HG02938 (cell line): ENCODE data around the gene TBKBP1.
"Not testable (repeated sequence)": the region's sequence is repeated elsewhere in the genome, so short reads cannot be mapped to it uniquely, and the experiment has no call there.

Experiments used
- ATAC-seq: cut with Tn5 transposase; IDR thresholded peaks from one replicate; pipeline ENCODE4 v1.9.1; 2021; ENCODE audit warnings: mild to moderate bottlenecking, moderate library complexity; ENCODE audit not compliant: unreplicated experiment

TBKBP1 gene

DNA sequence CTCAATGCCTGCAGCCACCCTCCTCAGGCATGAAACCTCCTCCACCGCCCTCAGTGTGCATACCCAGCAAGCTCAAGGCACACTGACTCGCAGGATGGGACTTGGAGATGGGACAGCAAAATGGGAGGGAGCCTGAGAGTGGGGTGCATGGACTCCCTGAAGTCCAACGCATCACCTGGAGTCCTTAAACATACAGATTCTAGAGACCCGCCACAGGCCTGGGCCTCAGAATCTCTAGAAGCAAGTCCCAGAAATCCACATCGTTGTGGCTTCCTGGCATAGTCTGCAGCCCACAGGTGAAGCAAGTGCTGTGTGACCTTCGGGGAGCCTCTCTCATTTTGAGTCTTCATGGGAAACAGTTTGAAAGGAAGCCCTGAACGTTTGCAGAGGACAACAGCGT, 35.5 kb downstream of the TBKBP1 start:
- no peak for ATAC-seq

DNA sequence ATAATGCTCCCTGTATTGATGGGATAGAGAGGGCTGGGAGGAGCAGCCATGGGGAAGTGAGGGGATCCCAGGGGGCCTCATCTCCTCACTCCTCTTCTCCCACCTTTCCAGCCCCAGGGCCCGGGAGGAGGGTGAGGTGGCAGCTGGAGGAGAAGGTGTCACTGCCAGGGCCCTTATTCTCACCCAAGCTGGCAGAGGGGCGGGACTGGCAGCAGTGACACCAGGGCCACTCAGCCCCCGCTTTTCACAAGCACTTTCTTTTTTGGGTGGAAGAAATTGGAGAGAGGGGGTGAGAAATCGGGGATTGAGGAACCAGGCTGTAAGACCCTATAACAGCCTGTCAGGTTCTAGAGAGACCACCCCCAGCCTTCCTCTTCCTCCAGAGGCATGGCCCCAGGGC, 36.7 kb downstream of the TBKBP1 start:
- ATAC-seq, result no peak

DNA sequence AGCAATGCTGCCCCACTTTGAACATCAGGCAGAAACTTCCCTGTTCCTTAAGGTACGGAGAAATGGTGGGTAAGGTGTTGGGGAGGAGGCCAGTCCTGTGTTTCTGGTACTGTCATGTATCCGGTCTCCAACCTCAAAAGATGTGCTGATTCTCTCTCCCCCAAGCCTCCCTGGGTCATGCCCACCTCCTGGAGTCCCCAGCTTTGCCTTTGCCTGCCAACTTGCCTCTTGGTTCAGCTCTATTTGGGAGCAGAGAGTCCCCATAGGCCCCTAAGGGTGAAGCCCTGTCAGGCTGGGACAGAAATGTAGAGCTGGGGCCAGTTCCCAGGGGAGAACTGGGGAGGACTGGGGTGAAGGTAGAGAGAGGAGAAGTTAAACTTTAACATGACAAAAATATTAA, 37.4 kb downstream of the TBKBP1 start:
- no peak for ATAC-seq

DNA sequence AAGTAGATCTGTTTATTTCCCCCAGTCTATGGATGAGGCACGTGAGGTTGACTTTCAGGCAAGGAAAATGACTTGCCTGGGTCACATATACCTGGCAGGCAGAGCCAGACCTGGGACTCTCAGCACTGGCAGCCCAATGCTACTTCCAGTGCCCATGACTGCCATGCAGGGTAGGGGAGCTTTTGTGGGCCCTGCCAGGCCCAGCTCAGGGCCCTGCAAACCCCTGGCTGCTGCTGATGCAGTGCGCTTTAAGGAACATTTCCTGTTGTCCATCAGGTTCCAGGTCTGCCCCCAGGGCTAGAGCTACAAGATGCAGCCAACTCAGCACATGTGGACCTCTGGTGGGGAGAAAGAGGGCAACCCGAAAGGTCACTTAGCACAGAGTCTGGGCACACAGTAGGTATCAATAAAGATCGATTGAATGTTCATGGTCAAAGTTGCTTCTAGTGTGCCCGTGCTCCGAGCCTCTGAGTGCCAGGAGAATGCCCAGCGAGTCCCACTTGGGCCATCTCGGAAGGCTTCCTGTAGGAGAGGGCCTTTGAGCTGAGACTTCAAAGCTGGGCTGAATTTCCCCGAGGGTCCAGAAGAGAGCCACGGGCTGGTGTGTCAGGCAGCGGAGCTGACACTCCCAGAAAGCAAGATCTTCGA, 38.6 kb downstream of the TBKBP1 start:
- ATAC-seq, result no peak

DNA sequence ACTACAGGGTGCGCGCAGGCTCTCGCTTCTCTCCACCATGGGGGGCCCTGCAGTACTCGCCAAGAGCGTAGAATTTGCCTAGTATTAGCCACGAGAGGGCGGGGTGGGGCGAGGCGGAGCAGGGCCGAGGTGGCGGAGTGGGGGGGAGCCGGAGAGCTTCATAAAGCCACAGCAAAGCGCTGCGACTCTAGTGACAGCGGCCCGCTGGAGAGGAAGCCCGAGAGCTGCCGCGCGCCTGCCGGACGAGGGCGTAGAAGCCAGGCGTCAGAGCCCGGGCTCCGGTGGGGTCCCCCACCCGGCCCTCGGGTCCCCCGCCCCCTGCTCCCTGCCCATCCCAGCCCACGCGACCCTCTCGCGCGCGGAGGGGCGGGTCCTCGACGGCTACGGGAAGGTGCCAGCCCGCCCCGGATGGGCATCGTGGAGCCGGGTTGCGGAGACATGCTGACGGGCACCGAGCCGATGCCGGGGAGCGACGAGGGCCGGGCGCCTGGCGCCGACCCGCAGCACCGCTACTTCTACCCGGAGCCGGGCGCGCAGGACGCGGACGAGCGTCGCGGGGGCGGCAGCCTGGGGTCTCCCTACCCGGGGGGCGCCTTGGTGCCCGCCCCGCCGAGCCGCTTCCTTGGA, 39.2 kb downstream of the TBKBP1 start, which contains the start of gene TBX21:
Gene TBX21, plus strand, starts transcription at position 190 of the 627 bp plus-strand sequence. Its CDS starts 219 bp downstream, at position 409.
- ATAC-seq, result peak; percentile 53

DNA sequence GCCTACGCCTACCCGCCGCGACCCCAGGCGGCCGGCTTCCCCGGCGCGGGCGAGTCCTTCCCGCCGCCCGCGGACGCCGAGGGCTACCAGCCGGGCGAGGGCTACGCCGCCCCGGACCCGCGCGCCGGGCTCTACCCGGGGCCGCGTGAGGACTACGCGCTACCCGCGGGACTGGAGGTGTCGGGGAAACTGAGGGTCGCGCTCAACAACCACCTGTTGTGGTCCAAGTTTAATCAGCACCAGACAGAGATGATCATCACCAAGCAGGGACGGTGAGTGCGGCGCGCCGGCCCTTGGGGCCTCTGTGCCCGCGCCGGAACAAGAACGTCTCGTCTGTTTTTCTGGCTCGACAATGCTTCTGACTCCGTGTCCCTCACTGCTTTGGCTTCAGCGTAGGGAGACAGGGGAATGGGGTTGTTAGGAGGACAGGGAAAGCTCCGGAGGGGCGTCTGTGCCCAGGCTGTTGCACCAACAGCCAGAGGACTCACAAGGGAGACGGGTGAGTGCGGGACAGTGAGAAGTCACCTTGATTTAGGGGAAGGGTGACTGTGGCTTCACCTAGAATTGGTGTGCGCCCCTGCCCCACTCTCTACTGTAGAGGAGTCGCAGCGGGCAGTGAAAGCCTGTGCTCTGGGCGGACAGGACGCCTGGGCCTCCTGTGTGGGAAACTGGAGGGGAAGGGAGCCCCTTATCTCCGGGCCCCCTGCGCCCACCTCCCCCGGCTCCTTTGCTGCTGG, 39.9 kb downstream of the TBKBP1 start:
- peak; percentile 13 for ATAC-seq

DNA sequence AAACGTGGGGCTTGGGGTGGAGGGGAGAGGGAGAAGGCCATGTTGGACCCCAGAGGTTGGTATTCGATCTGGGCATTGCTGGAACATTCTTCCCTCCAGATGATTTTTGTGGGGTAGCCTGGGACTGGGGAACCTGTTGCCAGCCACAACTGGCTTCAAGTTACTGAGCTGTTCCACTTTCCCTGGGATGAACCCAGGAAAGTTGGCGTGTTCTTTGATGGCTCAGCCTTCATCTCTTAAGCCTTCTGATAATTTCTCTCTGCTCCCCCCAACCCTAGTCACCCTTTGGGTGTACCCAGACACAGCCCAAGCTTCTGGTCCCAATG, 41.1 kb downstream of the TBKBP1 start:
- no peak for ATAC-seq

DNA sequence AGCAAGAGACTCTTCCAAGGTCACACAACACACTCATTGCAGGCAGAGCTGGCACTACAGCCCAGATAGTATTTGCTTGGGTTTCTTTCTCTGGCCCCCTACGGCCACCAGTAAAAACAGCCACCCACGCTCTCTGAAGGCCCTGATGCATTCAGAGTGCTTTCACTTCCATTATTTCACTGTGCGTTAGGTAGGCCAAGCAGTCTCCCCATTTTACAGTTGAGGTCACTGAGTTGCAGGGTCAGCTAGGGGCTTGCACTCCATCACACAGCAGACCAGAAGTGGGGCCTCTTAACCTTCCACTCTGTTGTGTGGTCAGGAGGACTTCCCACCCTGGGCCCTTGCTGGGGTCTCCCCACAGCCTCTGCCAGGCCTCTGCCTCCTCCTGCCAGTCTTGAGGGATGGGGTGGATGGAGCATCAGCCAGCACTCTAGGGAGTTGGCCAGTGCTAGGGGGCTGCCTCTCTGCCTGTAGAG, 41.6 kb downstream of the TBKBP1 start:
- ATAC-seq, result peak; percentile 61

DNA sequence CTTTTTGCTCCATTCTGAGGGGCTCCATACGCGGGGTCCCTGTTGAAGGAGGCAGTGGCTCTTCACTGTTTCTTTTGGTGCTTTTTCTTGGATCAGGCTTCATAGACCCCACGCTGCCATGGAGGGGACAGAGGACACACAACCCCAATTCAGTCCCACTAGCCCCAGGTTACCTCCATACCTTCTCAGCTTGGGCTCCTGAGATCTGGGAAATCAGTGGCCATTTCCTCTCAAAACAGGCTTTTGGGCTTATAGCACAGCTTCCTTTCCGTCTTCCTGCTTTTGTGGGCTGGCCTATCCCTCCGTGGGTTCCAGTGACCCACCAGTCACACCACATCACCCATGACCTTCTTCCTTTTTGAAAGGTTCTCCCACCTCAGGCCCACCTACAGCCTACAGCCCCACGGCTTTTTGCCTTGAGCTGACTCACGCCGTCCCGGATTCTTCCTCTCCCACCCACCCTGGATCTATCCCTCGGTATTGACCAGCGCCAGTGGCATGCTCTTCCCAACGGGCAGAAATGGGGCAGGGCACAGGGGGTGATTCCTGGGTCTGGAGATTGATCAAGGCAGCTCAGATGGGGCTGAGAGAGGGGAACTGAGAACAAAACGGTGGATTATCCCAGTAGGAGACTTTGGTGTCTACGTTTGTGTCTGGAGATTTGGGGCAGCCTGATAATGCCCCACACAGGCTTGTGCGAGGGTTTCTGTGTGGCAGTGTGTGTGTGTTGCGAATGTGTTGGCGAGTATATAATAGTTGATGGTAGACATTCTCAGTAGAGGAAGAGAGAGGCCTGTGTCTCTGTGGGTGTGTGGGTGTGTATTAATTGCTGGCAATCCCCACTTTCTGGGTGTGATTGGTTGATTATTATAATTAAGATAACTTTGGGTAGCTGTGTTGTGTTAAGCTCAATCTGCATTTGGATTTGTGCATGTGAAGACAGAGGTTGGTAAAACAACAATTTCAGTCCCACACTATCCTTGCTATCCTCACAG, 42.8 kb downstream of the TBKBP1 start:
- no peak for ATAC-seq

DNA sequence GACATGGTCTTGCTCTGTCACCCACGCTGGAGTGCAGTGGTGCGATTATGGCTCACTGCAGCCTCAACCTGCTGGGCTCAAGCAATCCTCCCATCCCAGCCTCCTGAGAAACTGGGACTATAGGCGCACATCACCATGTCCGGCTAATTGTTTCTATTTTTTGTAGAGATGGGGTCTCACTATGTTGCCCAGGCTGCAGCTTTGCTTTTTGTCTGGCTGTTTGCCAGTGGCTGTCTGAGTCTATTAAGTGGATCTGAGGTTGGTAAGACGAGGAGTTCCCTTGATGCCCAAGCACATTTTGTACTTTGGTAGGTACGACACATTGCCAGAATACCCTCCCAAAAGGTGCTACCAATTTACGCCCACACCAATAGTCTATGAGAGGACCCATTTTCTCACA, 44.2 kb downstream of the TBKBP1 start:
- no peak for ATAC-seq

DNA sequence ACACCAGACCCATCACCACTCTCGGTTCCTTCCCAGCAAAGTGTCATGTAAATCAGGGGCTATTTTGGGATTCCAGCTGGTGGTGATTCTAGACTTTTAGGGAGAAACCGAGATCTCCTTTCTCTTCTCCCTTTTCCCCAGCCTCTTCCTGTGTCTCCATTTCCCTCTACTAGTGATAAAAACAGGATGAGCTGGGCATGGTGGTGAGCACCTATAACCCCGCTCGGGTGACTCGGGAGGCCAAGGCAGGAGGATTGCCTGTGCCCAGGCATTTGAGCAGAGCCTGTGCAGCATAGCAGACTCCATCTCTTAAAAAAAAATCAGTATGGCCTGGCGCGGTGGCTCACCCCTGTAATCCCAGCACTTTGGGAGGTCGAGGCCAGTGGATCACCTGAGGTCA, 45.2 kb downstream of the TBKBP1 start:
- ATAC-seq, result no peak

DNA sequence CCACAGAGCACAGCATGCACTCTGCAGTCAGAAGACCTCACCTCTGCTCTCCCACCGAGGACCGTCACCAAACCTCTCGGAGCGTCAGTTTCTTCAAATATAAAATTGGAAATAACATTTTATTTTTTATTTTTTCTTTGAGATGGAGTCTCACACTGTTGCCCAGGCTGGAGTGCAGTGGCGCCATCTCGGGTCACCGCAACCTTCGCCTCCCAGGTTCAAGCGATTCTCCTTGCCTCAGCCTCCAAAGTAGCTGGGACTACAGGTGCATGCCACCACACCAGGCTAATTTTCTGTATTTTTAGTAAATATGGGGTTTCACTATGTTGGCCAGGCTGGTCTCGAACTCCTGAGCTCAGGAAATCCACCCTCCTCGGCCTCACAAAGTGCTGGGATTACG, 46.0 kb downstream of the TBKBP1 start:
- ATAC-seq, result not testable (repeated sequence)

DNA sequence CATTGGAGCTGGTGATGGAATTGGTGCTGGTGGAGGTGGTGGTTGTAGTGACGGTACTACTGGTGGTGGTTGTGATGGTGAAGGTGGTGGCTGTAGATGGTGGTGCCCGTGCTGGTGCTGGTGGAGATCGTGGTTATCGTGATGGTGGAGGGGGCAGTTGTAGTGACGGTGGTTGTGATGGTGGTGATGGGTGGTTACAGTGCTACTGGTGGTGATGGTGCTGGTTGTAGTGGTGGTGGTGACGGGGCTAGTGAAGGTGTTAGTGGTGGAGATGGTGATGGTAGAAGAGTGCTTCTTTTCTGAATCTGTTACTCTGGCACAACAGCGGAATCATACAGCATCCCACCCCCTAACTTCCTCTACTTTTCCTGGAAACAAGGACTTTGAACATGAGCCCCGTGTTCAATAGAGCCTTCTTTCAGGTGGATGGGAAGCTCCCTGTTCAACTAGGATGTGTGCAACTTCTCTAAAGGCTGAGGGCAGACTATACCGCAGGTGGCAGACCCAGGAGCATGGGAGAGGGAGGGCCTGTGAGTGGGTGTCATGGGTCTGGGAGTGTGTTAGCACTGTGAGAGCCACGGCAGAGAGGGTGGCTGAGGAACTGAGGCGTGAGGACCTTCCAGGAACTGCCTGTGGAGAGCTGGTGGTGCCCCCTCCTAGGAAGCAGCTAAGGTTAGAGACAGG, 47.3 kb downstream of the TBKBP1 start:
- ATAC-seq, result no peak

DNA sequence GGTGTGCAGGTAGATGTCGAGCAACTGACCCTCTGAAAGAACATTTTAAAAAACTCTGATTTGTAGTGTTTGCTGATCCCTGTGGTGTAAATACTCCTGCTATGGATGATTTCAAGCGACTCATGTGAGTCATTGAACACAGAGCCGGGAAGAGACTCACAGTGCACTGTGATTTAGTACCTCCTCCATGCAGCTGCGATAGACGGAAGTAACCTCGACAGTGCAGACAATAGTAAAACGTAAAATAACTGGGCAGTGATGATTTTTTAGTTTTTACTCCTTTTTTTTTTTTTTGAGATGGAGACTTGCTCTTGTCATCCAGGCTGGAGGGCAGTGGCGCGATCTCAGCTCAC, 47.8 kb downstream of the TBKBP1 start:
- ATAC-seq, result no peak

DNA sequence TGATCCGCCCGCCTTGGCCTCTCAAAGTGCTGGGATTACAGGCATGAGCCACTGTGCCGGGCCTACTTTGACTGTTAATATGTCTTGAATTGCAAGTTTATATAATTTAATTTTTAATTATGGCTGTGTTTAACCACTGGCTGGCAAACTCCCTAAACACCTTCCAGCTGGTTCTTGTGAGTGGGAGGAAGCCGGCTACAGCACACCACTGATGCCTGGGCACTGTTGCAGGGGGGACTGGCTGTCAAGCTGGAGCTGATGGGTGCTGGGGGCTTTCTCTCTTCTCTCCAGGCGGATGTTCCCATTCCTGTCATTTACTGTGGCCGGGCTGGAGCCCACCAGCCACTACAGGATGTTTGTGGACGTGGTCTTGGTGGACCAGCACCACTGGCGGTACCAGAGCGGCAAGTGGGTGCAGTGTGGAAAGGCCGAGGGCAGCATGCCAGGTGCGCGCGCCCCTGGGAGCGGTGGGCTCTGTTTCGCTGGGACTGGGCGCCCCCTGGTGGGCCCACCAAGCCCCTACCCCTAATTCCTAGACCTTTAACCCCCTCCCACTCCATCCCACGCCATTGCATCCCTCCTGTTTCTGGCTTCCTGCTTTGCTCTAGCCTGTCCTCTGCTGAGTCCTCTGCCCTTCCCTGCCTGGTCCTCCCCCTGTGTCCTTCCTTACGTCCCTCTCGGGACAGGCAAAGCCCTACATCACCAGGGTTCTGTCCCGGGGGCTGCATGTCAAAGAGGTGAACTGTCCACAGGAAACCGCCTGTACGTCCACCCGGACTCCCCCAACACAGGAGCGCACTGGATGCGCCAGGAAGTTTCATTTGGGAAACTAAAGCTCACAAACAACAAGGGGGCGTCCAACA, 48.6 kb downstream of the TBKBP1 start:
- no peak for ATAC-seq

DNA sequence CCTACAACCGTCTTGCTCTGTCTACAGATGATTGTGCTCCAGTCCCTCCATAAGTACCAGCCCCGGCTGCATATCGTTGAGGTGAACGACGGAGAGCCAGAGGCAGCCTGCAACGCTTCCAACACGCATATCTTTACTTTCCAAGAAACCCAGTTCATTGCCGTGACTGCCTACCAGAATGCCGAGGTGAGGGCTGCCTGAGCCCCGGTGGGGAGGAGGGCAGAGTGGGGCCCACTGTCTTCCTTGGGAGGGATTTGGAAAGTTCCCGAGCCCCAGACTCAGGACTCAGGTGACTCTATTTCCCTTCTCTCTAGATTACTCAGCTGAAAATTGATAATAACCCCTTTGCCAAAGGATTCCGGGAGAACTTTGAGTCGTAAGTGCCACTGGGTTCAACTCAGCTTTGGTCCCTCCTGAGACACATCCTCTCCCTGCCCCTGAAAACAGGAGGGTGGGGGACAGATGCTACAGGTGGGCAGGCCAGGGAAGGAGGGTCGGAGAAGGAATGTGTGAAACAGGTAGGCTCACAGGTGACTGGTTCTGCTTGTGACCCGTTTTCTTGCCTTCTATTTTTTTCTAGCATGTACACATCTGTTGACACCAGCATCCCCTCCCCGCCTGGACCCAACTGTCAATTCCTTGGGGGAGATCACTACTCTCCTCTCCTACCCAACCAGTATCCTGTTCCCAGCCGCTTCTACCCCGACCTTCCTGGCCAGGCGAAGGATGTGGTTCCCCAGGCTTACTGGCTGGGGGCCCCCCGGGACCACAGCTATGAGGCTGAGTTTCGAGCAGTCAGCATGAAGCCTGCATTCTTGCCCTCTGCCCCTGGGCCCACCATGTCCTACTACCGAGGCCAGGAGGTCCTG, 50.4 kb downstream of the TBKBP1 start:
- no peak for ATAC-seq

DNA sequence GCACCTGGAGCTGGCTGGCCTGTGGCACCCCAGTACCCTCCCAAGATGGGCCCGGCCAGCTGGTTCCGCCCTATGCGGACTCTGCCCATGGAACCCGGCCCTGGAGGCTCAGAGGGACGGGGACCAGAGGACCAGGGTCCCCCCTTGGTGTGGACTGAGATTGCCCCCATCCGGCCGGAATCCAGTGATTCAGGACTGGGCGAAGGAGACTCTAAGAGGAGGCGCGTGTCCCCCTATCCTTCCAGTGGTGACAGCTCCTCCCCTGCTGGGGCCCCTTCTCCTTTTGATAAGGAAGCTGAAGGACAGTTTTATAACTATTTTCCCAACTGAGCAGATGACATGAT, 51.0 kb downstream of the TBKBP1 start:
- ATAC-seq, result no peak

DNA sequence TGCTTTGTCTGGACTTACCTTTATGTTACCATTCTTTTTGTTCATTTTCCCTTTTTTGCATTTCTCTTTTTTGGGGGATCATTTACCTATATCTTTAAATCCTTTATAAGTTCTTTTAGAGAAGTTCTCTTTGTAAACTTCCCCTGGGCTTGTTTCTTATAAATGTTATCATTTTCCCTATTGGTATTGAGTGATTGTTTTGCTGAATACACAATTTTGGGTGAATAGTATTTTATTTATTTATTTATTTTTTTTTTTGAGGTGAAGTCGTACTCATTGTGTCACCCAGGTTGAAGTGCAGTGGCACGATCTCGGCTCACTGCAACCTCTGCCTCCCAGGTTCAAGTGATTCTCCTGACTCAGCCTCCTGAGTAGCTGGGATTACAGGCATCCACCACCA, 57.5 kb downstream of the TBKBP1 start:
- ATAC-seq, result no peak

DNA sequence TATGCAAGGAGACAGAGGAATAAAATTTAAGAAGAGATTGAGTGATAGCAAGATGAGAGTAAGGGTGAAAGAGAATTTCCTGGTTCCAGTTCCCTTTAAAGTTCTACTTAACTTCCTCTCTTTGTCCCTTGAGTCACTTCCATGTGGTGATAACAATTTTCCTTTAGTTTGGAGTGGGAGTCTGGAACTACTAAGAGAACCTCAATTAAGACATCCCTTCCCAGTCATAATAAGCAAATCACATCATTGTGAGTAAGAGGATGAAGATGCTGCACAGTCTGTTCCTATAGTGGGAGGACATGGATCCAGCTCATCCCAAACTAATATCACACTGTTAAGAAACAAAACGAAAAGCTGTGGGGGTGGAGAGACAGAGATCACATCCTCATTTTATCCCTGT, 63.4 kb downstream of the TBKBP1 start:
- no peak for ATAC-seq
